SIG-M5 treated with dmso at 0.1 percent for 504 hours (cell line): ENCODE results near the gene CACFD1.
"Not testable (repeated sequence)": the region's sequence is repeated elsewhere in the genome, so short reads cannot be mapped to it uniquely, and the experiment has no call there.

Source experiments
- DNase-seq: peaks from one replicate; lab custom pipeline; 2025; ENCODE audit not compliant: unreplicated experiment; lab: John Stamatoyannopoulos, UW

The CACFD1 gene

DNA sequence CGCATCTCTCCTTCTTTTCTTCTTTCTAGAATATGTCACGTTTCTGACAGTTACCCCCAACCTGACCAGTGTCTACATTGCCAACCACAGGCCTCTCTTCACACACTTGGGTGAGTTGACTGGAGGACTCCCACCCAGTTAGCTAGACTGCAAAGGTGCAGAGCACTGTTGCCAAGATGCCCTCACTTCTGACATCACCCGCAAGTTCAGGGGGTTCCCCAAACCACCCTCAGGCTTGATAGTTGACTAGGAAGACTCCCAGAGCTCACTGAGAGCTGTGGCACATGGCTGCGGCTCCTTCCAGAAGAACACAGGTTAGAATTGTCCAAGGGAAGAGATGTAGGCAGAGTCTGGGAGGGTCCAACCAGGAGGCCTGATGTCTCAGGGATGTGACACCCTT, 20.4 kb upstream of the CACFD1 start:
- DNase-seq: no peak

DNA sequence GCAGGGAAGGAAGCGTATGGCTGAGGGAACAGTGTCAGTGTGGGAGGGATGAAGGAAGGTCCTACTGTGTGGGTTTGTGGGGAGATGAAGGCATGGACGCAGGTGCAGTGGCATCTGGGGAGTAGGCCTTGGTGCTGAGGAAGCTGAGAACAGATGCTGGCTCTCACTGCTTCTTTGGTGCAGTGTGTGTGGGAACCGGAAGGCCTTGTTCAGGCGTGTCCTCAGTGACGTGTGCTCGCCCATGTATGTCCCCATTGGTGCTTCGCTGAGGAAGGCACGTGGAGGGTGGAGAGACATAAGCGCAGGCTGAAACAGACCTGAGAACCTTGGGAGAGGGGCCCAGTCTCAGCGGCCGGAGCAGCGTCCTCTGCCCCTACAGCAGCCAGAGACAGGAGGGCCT, 18.9 kb upstream of the CACFD1 start:
- no peak for DNase-seq

DNA sequence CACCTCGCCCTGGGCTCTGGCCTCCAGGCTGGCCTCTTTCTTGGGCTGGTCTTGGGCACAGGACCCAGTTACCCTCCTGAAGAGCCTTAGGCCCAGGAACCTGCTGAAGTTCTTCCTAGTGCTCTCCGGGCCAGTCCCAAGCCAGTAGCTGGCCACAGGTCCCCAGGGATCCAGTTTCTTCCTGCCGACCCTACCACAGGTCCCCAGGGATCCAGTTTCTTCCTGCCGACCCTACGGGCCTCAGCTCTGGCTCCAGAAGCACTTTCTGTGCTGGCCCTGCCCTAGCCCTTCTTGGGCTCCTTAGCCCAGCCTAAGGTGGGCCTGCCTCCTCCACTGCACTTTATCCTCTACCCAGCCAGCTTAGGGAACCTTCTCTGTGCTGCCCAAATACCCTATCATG, 18.2 kb upstream of the CACFD1 start:
- no peak for DNase-seq

DNA sequence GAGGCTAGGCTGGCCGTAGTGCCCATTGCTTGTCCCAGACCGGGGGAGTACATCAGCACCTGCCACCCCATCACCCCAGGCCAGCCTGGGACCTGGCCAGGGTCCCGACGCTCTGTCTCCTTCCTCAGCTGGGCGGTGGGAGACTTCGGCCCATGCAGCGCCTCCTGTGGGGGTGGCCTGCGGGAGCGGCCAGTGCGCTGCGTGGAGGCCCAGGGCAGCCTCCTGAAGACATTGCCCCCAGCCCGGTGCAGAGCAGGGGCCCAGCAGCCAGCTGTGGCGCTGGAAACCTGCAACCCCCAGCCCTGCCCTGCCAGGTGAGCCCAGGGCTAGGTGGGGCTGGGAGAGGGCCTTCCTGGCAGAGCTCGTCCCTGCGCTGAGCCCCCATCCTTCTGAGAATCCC, 16.5 kb upstream of the CACFD1 start:
- DNase-seq: no peak

DNA sequence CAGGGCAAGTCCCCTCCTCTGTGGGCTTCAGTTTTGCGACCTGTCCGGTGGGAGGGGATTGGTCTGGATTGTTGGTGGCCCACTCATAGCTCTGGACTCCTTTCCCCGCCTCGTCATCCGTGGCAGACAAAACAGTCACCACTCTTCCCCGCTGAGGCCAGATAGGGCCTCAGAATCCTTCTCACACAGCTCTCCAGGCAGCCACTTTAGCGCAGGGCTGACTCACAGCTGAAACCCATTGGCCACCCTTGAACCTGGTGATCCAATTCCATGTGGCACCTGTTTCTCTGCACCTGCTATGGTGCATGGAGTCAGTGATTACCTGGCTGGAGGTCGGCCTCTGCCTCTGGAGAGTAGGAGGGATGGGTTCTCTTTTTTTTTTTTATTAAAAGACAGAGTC, 15.8 kb upstream of the CACFD1 start:
- DNase-seq: no peak

DNA sequence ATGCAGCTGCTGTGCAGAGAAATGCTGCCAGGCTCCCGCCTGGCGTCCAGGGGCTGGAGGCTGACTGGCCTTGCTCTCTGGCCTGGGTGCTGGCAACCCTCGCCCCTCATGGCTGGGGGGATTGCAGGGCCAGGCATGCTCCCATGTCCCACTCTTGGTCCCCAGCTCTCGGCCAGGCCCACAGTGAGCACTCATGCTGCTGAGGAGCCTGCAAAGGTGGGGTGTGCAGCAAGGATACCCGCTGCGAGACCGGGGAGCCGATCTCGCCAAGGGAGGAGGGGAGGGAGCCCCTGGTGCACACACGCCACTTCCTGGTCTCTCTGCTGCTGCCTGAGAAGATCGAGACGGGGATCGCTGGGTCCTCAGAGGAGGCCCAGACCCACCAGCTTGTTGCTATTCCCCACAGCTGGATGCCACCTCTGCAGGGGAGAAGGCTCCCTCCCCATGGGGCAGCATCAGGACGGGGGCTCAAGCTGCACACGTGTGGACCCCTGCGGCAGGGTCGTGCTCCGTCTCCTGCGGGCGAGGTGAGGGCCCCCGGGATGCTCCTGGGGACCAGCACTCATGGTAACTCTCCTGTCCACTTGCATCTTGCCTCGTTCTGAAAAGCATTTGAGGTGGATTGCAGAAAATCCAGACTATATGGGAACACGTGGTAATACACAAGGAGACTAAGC, 14.3 kb upstream of the CACFD1 start:
- no peak for DNase-seq

DNA sequence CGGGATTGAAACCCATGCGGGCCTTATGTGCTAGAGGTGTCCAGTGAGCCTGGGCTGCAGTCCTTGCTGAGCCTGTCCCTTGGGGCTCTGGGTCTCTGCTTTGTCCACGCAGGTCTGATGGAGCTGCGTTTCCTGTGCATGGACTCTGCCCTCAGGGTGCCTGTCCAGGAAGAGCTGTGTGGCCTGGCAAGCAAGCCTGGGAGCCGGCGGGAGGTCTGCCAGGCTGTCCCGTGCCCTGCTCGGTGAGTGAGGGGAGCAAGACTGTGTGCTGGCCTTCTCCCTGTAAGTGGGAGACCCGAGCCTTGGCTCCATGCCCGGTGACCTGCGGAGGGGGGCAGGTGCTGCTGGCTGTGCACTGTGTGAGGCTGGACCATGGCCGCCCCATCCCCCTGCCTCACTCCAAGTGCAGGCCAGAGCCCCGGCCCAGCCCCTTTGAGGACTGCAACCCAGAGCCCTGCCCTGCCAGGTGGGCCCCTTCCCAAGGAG, 11.2 kb upstream of the CACFD1 start:
- no peak for DNase-seq

DNA sequence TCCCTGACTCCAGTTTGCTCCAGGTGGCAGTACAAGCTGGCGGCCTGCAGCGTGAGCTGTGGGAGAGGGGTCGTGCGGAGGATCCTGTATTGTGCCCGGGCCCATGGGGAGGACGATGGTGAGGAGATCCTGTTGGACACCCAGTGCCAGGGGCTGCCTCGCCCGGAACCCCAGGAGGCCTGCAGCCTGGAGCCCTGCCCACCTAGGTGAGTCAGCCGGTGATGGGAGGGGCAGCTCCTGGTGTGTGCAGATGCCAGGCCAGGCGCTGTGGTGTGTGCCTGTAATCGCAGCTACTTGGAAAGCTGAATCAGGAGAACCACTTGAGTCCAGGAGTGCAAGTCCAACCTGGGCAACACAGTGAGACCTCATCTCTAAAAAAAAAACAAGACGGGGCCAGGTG, 10.0 kb upstream of the CACFD1 start:
- no peak for DNase-seq

DNA sequence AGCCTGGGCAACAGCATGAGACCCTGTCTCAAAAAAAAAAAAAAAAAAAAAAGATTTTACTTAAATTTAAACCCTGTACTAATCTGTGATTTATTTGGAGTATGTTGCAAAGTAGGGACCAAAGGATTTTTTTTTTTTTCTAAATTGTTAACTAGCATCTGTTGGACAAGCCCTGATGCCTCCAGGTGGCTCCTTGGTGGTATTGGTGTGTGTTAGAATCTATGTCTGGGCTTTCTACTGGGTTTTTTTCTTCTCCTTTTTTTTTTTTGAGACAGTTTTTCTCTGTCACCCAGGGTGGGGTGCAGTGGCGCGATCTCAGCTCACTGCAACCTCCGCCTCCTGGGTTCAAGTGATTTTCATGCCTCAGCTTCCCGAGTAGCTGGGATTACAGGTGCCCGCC, 7.9 kb upstream of the CACFD1 start:
- not testable (repeated sequence) for DNase-seq

DNA sequence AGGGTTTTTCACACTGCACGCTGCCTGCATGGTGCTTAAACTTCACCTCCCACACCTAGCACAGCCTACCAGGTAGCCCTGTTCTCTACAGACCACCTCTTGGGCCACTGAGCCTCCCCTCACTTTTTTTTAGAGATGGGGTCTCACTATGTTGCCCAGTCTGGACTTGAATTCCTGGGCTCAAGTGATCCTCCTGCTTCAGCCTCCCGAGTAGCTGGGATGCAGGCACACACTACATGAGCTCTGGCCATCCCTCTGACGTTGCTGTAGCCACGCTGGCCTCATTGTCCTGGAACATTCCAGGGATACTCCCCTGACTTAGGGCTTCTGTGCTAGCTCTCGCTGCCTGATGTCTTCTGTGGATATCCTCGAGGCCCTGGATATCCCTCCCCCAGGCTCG, 7.2 kb upstream of the CACFD1 start:
- no peak for DNase-seq

DNA sequence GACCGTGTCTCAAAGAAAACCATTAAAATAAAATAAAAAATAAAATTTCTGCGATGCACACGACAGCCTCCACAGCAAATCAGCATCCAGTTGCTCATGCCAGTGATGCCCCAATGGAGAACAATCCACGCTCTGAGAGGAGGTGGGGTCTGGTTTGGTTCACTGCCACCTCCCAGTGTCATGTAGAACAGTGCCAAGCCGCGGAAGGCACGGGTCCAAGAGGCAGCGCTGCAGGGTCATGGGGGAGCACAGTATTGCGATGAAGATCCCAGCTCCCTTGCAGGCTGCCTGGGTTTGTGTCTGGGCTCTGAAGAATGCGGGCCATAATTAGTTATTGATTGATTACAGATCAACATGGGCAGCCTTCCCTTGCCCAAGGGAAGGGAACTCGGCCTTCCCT, 6.1 kb upstream of the CACFD1 start:
- no peak for DNase-seq

DNA sequence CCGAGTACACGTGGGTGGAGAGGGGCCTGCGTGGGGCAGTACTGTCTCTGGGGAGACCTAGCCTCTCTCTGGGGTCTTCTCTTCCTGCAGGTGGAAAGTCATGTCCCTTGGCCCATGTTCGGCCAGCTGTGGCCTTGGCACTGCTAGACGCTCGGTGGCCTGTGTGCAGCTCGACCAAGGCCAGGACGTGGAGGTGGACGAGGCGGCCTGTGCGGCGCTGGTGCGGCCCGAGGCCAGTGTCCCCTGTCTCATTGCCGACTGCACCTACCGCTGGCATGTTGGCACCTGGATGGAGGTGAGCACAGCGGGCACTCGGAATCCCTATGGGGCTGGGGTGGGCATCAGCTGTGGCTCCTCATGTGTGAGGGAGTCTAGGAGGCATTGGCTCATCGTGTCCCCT, 5.5 kb upstream of the CACFD1 start:
- no peak for DNase-seq

DNA sequence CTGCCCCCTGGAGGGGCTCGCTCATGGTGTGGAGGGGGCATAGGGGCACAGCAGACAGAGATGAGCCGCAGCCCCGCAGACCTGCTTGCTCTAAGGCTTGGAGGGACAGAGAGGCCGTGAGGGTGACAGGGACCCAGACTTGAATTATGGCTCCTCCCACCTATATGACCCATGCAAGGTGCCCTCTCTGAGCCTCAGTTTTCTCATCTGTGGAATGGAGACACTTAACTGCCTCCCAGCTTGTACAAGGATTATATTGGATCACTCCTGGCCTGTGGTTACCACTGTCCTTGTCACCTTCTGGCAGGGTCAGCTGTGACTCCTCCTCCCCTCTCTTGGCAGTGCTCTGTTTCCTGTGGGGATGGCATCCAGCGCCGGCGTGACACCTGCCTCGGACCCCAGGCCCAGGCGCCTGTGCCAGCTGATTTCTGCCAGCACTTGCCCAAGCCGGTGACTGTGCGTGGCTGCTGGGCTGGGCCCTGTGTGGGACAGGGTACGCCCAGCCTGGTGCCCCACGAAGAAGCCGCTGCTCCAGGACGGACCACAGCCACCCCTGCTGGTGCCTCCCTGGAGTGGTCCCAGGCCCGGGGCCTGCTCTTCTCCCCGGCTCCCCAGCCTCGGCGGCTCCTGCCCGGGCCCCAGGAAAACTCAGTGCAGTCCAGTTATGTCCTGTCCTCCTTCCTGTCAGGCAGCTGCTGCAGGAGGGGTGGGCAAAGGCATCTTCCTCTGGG, 4.7 kb upstream of the CACFD1 start:
- DNase-seq: no peak

DNA sequence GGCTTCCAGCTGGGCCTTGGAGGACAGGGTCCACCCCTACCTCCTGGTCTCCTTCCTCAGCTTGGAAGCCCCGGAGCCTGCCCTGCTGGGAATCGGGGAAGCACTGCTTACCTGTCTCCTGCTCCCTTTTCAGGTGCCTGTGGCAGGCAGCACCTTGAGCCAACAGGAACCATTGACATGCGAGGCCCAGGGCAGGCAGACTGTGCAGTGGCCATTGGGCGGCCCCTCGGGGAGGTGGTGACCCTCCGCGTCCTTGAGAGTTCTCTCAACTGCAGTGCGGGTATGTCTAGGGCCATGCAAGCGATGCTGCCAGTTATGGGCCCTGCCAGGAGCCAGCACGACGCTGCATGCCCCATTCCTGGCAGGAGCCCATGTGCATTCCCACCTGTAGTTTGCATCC, 3.8 kb upstream of the CACFD1 start:
- DNase-seq: no peak

DNA sequence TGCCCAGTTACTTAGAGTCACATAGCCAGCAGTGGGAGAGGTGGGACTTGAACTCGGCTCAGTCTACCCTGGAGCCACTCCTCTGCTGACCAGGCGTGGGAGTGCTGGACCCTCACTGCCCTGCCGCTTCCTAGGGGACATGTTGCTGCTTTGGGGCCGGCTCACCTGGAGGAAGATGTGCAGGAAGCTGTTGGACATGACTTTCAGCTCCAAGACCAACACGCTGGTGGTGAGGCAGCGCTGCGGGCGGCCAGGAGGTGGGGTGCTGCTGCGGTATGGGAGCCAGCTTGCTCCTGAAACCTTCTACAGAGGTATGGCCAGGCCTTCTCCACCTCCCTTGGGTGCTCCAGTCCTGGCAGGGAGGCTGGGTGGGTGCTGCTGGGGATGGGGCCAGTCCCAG, 3.4 kb upstream of the CACFD1 start:
- DNase-seq: no peak

DNA sequence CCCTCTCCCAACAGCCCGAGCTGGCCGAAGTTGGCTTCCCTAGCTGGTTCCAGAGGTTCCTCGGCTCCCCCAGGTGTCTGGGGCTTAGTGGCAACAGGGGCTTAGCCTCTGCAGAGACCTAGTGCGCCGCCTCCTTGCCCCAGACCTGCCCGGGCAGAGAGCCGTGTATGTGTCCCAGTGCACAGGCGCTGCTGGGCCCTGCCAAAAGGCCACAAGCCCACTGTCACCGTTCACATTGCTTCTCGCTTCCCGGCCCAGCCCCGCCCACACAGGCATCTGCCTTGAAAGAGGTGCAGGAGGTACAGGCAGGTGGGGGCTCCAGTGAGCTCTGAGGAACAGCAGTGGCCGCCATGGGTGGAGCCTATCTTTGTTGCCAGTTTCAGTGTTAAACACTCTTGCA, 2.5 kb upstream of the CACFD1 start:
- DNase-seq: no peak

DNA sequence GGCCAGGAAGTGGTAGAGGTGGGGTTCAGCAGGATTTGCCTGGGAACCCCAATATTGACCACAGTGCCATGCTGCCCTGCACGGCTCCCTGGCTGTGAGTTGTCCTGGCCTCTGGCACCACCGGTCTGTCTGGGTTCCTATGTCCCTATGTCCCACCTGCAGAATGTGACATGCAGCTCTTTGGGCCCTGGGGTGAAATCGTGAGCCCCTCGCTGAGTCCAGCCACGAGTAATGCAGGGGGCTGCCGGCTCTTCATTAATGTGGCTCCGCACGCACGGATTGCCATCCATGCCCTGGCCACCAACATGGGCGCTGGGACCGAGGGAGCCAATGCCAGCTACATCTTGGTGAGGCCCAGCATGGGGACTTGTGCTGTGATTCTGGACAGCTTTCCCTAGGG, 2.0 kb upstream of the CACFD1 start:
- no peak for DNase-seq

DNA sequence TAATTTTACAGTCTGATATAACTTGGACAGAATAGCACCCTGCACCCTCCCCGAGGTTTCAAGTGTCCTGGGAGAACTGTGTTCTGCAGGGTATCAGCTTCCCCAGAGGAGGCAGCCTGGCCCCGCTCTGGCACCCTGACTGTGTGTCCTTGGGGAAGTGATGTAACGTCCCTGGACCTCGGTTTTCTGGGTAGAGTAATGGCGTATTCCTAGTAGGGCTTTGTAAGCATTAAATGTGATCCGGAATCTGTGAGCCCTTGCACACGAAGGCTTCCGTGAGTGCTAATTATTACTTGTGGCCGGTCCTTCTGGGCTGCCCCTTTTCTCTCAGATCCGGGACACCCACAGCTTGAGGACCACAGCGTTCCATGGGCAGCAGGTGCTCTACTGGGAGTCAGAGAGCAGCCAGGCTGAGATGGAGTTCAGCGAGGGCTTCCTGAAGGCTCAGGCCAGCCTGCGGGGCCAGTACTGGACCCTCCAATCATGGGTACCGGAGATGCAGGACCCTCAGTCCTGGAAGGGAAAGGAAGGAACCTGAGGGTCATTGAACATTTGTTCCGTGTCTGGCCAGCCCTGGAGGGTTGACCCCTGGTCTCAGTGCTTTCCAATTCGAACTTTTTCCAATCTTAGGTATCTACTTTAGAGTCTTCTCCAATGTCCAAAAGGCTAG, 1.0 kb upstream of the CACFD1 start:
- peak; percentile 3 for DNase-seq

DNA sequence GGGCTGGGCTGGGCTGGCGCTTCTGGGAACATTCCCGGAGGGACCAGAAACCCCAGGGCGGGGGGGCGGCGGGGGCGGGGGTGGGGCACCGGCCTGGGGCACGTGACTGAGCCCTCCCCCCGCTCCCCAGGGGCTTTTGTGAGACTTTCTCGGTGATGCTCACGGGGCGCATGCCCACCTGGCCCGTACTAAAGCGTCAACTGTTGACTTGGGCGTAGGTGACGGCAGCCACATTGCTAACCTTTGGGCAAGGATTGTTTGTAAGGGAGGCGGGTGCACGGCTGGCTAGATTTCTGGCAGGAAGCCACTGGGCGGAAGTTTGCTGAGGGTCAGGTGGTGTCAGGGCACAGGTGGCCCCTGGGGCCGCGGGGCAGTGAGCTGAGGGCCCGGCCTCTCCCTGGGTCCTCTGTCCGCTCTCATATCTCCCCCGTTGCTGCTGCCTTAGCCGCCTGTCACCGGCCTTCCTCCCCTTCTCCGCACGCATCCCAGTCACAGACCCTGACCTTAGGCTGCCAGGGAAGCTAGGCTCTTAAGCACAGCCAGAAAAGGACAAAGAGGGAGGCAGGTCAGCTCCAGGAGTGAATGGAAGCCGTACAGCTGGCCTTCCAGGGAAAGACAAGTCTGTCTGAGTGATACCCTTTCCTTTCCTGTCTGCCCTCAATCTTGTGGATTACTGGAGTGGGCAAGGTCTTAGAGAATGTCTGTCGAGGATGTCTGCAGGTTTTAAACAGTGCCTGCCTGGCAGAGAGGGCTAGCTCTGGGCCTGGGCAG, 812 bp downstream of the CACFD1 start:
- peak; percentile 24 for DNase-seq

DNA sequence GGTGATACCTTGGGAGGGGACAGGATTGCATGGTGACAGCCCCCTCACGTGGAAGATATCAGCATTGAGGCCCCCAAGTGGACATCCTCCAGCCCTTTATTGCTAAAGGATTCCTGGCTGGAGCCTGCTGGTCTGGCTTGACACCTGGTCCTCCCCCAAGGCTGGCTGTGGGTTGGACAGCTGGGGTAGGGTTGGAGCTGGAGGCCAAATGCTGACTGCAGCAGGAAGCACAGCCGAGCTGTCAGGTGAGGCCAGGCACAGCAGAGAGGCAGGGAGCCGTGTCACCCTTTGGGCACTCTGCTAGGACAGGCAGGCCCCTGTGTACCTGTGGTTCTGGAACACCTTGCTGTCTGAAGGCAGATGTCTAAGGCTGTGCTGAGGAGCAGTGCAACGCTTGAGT, 2.2 kb downstream of the CACFD1 start:
- no peak for DNase-seq

DNA sequence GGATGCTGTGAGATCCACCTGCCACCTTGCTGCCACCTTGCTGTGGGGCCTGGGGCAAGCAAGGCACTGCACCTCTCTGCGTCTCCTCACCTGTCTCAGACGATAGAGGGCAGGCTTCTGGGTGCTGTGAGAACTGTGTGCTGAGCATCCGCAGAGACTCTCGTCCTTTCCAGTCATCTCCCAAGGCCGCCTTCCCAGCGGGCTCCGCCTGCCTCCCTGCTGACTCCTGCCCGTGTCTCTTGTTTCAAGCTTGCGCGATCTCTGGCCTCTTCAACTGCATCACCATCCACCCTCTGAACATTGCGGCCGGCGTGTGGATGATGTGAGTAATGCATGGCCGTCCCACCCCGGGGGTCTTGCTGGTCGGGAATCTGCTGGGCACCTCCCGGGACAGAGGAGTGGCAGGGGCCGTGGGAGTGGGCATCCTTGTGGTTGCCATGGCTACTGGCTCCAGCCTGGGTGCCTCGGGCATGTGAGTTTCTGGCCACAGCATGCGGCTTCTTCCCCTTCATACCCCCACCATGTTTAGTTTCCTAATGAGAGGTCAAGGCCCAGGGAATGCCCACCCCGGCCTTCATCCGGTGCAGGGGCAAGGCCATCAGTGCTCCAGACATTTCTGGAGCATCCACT, 3.6 kb downstream of the CACFD1 start:
- DNase-seq: peak; percentile 7
